NOMO-1 treated with DMSO at 0.1 percent for 48 hours (cell line): ENCODE measurements around the gene SRRM4.
"Not testable (repeated sequence)": the region's sequence is repeated elsewhere in the genome, so short reads cannot be mapped to it uniquely, and the experiment has no call there.

Source experiments
- DNase-seq: peaks from one replicate; lab custom pipeline; 2025; ENCODE audit not compliant: unreplicated experiment; lab: John Stamatoyannopoulos, UW

Gene SRRM4

DNA sequence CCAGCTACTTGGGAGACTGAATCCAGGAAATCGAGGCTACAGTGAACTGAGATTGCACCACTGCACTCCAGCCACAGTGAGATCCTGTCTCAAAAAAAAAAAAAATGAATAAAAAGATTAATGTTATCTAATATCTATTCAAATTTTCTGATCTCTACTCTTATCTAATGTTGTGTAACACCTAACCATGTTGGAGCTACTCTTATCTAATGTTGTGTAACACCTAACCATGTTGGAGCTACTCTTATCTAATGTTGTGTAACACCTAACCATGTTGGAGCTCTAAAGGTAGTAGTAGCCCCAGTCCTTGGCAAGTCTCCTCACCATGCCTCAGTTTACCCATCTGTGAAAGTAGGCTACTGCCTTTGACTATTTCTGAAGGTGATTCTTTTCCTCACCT is 26.9 kb downstream of the SRRM4 start:
- DNase-seq = not testable (repeated sequence)

DNA sequence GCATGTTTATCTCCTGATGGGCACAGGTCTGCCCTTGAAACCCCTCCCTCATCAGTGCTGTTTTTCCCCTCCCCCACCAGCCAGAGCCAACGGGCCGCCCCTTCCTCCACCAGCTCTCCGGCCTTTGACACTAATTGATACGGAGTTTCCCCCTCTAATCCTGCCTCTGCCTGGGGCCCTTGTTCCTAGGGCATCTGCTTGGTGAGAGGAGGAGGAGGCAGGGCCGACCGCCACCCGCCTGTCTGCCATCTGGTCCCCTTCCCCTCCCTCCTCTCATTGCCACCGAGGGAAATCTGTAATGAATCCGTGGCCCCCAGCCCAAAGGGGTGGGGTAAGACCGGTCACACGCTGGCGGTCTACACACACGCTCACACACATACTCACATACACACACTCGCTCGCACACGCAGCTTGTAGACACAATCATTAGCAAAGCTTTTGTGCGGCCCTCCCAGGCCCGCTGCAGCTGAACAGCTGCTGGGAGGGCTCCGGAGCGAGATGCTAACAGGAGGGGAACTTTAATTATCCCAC is 27.4 kb downstream of the SRRM4 start:
- DNase-seq = no peak

DNA sequence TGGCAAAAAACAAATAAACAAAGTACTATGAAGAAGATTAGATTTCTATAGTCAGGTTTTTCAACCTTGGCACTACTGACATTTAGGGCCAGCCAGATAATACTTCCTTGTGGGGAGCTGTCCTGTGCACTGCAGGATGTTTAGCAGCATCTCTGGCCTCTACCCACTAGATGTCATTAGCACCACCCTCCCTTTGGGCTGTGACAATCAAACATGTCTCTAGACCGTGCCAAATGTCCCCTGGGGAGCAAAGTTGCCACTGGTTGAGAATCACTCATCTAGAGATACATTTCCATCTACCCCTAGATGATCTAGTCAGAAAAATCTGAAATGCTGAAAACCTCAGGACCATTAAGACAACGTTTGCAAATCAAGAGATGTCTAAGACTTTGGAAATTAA is 29.9 kb downstream of the SRRM4 start:
- no peak for DNase-seq

DNA sequence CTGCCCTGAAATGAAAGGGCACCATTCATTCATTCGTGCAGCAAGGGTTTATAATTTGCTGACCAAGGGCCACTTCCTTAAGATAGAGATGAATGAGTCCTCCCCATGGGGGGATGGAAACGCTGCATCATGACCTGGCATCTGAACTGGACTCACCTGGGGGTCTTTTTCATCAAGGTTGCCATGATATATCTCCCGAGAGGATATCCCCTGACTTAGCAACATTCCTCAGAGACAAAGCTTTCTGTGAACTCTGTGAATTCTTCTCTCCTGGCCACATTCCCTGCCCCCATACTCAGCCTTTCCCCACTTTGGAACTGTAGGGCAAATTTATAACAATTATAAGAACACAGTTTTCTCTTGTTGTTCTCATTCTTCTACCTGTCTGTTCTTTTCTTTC is 30.8 kb downstream of the SRRM4 start:
- DNase-seq = no peak

DNA sequence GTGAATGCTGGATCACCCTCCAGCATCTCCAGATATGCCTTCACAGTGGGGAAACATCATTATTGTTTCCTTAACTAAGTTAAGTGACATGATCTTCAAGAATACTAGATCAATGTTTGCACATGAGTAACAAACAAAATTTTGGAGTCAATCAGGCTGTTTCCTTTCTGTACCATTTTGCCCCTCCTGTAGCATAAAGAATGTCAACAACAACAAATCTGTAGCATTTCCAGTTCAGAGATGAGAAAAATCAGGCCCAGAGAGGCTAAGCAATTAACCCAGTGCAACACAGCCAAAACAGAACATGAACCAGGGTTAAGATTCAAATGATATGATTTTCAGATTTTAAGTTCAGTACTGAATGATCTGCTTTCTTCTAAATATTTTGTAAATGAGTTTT is 31.7 kb downstream of the SRRM4 start:
- no peak for DNase-seq

DNA sequence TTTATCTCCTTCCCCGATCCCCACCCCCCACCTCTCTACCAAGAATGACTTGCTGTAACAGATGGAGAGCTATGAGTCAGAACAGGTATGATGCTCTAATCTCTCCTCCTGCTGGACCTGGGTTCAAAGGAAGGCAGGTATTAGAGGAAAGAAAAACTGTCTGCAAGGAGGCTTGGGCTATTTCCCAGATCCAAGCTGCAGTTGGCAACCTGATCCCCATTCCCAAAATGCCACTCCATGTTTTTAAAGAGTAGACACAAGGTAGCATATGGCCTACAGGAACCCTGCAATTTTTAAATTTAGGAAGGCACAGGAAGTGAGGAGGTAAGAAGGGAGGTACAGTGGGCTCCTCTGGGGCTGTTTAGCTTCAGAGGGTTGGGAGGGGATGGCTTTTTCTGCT is 33.0 kb downstream of the SRRM4 start:
- DNase-seq = no peak

DNA sequence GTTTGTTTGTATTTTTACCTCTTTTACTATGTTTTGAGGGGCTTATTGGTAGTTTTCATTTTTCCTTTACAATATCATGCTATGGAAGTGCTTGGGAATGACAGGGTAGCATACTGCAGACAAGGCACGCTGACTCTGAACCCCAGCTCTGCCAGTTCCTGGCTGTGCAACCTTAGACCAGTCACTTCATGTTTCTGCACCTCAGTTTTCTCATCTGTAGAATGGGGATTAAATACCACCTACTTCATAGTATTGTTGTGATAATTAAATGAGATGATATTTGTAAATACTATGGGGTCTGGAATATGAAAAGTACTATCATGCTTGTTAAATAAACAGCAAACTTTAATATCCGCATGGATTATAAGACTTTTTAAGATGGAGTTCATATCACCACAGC is 35.4 kb downstream of the SRRM4 start:
- no peak for DNase-seq

DNA sequence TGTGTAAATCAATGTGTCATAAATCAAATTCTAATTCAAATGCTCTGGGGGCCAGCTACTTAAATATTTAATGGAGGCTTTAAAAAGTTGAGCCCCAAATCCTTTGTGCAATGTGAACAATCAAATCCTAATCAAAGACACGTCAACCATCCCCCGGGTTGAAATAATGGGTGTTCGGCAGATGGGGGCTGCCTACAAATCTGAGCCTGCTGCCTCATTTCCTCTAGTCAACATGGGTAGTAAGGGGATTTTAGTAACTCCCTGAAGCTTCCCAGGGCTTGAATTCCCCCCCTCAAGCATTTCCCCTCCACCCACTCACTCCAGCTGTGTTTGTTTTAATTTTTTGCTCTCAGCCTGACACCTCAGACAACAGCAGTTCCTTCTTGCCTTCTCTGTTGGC is 37.8 kb downstream of the SRRM4 start:
- DNase-seq = no peak

DNA sequence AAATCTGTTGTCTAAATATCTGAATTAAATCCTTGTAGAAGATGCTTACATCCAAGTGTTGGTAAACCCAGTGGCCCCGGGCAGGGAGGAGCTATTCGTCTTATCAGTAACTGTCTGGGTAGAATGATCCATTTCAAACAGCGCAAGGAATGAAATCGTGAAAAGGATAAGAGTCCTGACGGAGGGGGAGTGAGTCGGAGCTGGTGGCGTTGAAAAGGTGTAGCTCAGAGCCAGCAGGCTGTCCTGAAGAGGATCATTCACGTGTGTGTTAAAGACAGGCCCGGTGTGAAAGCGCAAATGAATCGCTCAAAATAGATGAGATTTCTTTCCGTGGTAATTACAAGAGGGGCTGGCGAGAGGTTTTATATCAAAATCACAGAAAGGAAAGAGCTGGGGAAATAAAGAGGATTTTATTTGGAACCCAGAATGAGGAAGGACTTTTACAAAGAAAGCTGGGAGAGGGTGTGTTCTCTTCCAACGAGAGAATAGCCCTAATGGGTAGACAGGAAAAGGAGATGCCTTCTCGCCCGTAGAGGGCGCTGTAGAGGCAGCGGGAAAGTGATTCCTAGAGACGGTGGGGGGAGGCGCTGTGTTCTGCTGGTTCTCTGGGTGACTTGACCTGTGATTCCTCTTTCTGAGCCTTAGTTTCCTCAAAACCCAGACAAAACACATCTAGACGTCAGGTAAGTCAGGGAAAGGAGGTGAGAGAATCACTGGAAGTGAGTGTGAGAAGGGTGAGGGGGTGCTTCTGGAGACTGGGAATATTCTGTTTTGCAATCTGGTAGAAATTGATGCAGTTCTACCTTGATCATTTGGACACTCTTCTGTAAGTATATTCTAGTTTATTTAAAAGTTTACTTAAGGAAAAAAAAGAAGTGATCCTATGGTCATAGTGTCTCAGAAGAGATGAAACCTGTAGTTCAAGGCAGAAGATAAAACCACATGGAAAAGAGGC is 39.3 kb downstream of the SRRM4 start:
- no peak for DNase-seq

DNA sequence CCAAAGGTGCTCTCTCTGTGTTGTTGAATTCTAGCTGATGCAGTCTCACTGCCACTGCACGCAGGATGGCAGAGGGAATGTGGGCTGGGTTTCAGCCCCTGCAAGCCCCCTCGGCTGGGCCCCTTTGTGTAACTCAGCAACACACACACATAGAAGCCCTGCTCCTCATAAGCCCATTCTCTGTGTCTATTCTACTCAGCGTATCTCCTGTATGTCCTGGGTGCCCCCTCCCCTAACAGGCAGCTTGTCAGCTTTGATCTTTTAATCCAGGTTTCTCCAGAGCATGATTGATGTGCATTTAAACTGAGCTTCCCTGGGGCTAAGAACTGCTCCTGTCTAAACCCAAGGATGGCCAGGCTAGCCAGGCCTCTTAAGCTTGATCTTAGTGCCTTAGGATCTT is 43.0 kb downstream of the SRRM4 start:
- no peak for DNase-seq

DNA sequence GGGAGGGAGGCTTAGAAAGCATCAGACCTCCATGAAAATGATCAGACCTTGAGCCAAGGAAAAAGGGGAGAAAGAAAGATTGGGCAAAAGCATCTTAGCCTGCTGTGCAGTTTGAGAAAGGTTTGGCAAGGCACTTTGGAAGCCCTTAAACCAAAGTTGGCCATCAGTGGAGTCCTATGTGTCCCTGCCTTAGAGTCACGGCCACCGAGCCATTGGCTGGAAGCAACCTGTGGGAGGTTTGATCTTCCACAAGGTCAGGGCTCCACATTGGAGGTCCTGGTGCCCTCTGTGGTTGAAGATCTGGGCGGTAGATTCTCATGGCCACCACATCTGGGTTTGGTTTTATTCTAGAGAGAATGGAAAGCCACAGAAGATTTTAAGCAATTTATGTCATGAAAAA is 44.4 kb downstream of the SRRM4 start:
- no peak for DNase-seq

DNA sequence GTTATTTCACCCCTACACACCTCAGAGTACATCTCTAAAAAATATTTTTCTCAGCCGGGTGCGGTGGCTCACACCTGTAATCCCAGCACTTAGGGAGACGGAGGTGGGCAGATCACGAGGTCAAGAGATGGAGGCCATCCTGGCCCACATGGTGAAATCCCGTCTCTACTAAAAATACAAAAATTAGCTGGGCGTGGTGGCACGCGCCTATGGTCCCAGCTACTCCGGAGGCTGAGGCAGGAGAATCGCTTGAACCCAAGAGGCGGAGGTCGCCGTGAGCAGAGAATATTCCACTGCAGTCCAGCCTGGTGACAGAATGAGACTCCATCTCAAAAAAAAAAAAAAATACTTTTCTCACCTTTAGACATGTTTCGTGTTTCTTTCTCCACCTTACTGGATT is 52.0 kb downstream of the SRRM4 start:
- DNase-seq = not testable (repeated sequence)

DNA sequence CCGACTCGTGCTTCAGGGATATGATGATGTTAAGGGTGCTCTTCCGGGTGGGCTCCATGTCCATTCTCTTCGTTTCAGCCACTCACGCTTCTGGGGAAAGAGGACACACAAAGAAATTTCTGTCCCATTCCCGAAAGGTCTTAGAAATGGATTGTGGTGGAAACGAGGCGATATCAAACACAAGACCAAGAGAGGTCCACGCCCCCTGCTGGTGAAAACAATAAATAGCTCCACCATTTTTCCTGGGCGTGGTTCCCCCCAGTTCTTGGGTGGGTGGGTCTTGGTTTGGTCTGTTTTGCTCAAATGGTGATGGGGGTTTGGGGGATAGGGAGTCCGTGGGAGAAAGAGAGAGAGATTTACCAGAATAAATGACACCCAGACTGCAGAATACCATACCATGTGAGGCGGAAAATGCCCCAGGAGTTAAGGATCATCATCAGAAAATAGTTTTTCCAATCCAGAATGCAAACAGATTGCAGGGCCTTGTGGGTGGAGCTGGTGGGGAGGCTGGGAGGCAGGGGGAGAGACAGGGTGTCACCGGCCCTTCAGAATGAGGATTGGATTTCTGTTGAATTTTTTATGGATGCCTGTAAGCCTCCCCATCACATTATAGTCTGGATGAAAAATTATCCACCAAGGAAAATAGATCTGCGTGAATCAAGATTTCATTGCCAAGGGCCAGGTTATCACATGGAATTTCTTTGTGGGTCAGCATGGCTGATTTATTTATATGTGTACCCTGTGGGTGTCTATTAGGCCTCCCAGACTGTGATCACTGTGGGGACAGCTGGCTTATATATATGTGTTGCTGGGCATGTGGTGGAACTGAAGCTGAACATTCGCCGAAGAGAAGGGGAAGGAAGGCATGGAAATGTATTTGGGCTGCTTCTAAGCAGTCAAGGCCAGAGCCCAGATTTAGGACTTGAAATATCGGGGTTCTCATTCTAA is 55.8 kb downstream of the SRRM4 start:
- DNase-seq = peak; percentile 7

DNA sequence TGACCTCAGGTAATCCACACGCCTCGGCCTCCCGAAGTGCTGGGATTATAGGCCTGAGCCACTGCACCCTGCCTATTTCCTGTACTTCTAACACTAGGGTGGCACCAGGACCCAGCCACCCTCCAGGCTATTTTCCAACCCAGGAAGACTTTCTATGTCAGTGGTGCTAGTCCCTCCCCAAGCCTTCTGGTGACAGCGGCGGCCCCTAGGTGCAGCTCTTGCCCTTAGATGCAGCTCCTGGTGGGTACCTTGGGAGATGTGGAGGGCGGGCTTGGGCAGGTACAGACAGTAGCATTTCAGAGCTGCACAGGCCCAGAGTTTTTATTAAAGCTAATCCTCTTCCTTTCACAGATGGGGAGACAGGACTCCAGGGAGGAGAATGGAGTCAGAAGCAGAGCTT is 62.8 kb downstream of the SRRM4 start:
- DNase-seq = no peak

DNA sequence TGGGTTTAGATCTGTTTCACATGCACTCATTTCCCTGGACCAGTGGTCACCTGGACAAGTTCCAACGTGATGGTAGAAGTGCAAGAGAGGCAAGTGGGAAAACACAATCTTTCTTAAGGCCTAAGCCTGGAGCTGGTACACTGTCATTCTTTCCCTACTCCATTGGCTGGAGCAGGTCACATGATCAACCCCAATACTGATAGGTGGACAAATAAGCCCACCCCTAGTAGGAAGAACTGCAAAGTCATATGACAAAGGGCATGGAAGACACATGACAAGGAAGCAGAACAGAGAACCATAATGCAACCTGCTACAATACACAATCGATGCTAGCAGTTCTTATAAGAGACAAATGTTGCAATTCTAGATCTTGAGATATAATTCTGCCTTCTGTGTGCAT is 66.3 kb downstream of the SRRM4 start:
- no peak for DNase-seq

DNA sequence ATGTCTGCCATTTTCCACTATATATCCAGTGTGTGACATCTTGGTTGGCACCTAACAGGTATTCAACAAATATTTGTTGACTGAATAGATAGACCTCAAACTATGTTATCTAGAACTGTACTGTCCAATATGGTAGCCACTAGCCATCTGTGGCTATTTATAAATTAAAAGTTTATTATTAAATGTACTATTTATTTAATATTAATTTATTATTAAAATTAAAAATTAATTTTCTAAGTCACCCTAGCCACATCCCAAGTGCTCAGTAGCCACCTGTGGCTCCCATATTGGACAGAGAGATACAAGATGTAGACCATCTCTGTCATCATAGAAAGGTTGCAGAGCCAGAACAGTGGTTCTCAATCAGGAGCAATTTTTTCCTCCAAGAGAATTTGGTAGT is 69.3 kb downstream of the SRRM4 start:
- DNase-seq = no peak

DNA sequence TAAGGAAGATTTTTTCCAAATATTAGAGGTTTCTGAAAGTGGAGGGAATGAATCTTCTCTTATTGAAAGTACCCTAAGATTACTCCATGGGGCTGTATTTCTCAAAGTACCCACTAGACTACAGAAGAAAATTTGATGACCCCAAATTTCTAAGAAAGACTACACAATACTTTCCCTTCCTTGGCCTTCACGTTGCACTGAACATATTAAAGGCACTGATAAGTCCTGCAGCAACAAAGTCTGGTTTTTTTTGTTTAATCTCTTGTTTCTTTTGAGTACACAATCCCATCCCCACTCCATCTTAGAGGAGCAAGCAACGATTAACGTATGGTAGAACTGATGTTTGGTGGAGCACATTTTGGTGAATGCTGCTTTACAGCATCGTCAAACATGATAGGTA is 70.1 kb downstream of the SRRM4 start:
- no peak for DNase-seq

DNA sequence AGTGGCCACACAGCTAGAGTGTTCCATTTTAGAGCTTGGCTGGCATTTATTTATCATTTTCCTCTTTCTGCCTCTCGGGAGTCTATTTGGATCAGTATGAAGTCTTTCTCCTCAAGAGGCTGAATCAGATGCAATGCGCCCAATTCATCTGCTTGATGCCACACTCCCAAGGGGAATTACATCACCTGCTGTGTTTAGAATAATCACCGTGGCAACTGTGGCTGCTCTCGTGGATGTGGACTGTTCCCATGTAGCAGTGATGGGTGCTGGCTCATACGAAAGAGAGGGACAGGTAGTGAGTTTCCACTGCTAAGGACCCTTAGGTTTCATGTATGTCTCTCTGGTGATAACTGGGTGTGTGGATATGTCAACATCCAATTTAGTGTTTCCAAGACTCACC is 70.7 kb downstream of the SRRM4 start:
- no peak for DNase-seq

DNA sequence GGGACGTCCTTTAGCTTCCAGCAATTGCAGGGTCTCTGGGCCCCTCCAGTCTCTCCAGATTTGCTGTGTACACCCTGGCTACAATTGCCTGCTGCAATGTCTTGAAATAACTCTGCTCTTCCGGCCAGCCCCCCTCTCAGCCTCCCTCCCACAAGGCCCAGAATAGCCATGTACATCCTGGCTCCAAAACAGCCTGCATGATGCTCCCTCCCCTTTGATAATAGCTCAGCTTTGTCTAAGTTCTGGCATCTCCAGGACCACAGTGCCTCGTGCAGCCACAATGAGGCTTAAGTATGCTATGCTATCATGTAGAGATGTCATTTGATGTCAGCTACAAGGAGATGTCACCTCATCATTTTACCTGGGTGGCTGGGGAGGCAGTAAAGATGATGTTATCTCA is 74.6 kb downstream of the SRRM4 start:
- no peak for DNase-seq

DNA sequence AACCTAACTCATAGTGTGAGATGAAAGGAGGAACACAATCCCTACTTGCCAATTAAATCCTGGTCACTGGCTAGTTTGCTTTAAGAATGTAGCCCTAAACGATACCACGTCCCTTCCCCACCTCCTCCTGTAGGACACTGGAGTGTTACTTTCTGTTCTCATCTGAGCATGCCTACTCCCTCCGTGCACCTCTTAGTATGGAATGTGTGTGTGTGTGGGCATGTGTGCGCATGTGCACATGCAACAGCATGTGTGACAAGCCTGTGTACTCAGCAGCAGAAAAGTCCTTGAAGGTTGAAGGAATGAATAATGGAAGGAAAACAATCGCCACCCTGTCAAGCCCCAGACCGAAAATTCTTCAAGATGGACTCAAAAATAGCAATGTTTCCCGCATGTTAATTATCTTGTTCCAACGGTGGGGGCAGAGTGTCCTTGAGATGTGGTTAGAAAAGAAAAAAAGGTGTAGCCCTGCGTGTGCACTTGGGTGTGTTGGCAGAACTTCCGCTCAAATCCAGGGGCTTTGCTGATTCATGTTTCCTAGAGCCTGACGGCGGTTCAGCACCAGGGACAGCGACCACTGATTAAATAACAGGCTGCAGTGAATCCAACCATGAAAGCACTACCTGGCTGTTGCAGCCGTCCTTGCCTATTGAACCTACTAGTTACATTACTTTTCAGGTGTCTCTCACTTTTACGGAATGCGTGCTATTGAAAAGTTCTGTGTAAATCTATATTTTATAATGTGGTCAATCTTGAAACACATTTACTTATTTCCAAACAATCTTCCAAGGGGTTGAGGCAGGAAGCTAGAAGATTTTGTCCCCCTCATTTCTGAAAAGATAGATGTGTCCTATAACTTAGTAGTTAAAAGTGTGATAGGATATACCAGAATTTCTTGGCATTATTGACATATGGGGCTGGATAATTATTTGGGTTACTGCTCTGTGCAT is 79.8 kb downstream of the SRRM4 start:
- peak; percentile 40 for DNase-seq
